Thyroid gland (tissue), 4 donors: Measurements from ENCODE around the gene LACC1. TPM values are rescaled to one million over a fixed set of nuclear protein-coding genes. Genes with fewer than 3 reads are reported as not detected.

Experiments
- DNase-seq, 2 donors: peaks; one replicate each; pipeline ENCODE4 v3.0.0-alpha.2; 2019
- H3K27ac ChIP-seq, 3 donors: fragments of 200-600 bp; sonication (generic); 1 replicate in 2 of 3; 2 replicates in 1 of 3; pipeline ENCODE4 v1.5.1; 2016 to 2019; ENCODE audit warnings: mild to moderate bottlenecking in 1 of 3, moderate library complexity in 1 of 3
- H3K27me3 ChIP-seq: fragments of 200-600 bp; sonication (generic); one replicate; pipeline ENCODE4 v1.5.1; 2019
- H3K36me3 ChIP-seq, 2 donors: fragments of 200-600 bp; sonication (generic); one replicate each; pipeline ENCODE4 v1.5.1; 2016 to 2019
- H3K4me1 ChIP-seq, 2 donors: fragments of 200-600 bp; sonication (generic); one replicate each; pipeline ENCODE4 v1.5.1; 2017 to 2019
- H3K4me3 ChIP-seq, 3 donors: fragments of 200-600 bp; sonication (generic); replicated peaks in 1 of 3; 1 replicate in 2 of 3; 2 replicates in 1 of 3; pipeline ENCODE4 v1.5.1; 2016; ENCODE audit warnings: mild to moderate bottlenecking in 1 of 3
- H3K9me3 ChIP-seq: fragments of 200-600 bp; sonication (generic); one replicate; pipeline ENCODE4 v1.5.1; 2017
- POLR2A ChIP-seq, 2 donors: fragments of 450-650 bp; IDR thresholded peaks; one replicate each; pipeline ENCODE4 v1.6.1; 2017; ENCODE audit warnings: antibody characterized with exemption in 2 of 2, mild to moderate bottlenecking in 2 of 2, moderate library complexity in 1 of 2
- WGBS, 2 donors: methylation state at CpG; one replicate each; pipeline ENCODE4 v1.1.5; 2017; 5-methylcytosine and 5-hydroxymethylcytosine counted together
- intact Hi-C: fragments of 100-400 bp; cut with DNase I; formaldehyde crosslinking; loops from one replicate; pipeline ENCODE4 v1.15.1; 2023
- total RNA-seq, 4 donors: library from RNA; depleted of rRNA; stranded (reverse); fragments of >200 nt; gene quantifications; one replicate each; pipeline ENCODE4 v1.2.3, GENCODE V29; 2016
- TF ChIP-seq, protein P1 (sequence below), 6 experiments: fragments of 200-600 bp in 3 of 6; fragments of 450-650 bp in 3 of 6; sonication (generic) in 3 of 6; IDR thresholded peaks; one replicate each; pipeline ENCODE4 v1.5.1; 2016 to 2019; ENCODE audit warnings: antibody characterized with exemption in 6 of 6, mild to moderate bottlenecking in 2 of 6, inconsistent platforms in 1 of 6, moderate library complexity in 1 of 6

The LACC1 gene
- total RNA-seq, 4 donors from 2014 or later, result 4.2 to 13.2 (median 4.6) TPM

DNA sequence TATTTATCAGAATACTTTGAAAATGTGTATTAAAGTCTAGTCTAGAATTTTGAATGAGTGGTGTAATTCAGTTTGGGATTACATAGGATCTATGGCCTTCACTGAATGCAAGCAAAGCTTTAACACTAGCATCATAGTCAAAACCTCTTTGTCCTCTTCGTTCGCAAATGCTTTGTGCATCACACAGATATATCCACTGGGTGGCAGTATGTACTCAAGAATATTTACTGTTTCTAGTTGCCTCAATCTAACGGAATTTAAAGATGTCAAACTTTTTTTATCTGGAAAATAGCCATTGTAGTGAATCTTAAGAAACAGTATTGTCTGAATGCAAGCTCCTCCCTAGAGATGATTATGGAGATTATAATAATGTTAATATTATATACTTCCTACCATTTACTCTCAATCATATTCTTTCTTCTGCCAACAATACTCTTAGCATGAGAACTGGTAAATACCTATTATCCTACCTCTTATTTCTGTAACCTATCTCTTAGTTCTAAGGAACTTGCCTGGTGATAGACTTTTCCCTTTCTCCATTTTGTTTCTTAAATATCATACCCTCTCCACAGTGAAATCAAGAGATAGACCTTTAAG is 25.8 kb downstream of the LACC1 start:
- H3K27ac ChIP-seq, result no peak overlapping the region
- no peaks in the 10 kb centered on the region for H3K9me3 ChIP-seq
- peak; percentile 13 to 14 for DNase-seq
- no peaks in the 10 kb centered on the region for H3K27me3 ChIP-seq
- TF ChIP-seq, protein P1, sequence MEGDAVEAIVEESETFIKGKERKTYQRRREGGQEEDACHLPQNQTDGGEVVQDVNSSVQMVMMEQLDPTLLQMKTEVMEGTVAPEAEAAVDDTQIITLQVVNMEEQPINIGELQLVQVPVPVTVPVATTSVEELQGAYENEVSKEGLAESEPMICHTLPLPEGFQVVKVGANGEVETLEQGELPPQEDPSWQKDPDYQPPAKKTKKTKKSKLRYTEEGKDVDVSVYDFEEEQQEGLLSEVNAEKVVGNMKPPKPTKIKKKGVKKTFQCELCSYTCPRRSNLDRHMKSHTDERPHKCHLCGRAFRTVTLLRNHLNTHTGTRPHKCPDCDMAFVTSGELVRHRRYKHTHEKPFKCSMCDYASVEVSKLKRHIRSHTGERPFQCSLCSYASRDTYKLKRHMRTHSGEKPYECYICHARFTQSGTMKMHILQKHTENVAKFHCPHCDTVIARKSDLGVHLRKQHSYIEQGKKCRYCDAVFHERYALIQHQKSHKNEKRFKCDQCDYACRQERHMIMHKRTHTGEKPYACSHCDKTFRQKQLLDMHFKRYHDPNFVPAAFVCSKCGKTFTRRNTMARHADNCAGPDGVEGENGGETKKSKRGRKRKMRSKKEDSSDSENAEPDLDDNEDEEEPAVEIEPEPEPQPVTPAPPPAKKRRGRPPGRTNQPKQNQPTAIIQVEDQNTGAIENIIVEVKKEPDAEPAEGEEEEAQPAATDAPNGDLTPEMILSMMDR (IDR thresholded peaks at IDR 0.05), result peak; percentile 44 to 92 (median 76)
- no peak for TF ChIP-seq POLR2A (IDR thresholded peaks at IDR 0.05)
- no peaks in the 10 kb centered on the region for H3K4me1 ChIP-seq
- H3K4me3 ChIP-seq, result no peak overlapping the region
- H3K36me3 ChIP-seq, result no peaks in the 10 kb centered on the region
- intact Hi-C loops, result loop anchor here (2.0 to 5.0 kb wide), 2 partner anchors 533 to 567 kb away; no protein-coding TSS in a partner anchor
- WGBS, 2 donors, result 1 to 3% methylated on average over 3 of the region's 3 CpGs

DNA sequence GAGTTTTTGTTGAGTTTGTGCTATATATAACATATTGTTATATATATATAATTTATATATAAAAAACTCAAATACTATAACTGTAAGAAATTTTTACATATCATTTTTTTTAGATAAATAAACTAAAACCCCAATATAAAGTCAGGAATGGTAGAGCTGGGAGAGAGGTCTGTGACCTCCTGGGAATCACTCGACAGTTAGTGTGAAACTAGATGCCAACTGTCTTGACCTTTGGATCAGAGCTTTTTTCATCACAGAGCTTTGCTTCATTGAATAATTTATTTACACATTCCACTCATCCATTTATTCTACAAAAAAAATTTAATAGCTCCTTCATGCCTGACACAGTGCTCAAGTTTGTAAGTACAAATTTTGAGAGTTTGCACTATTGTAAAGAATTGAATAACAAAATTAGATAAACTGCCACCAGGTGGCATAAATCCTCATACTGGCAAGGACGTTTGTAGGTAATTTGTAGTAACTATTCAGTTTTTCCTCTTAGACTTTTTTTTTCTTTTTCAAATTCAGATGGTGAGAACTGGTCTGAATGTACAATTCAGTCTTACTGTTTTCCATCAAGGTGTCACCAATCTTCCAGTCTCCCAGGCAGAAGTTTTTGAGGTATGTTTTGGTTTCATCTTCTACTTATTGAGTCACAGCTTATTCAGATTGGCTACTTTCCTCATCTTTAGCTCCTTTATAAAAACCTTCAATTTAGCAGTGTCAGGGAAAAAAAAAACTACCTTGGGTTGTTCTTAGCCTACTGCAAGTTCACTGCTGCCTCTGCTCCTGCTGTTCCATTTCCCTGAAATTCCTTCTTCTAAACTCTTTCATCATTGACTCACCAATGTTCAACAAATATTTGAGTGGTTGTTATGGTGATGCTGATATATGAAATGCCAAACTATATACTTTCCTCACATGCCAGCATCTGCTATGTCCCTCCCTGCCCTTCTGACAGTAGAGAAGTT is 28.7 kb downstream of the LACC1 start:
- no peaks in the 10 kb centered on the region for H3K36me3 ChIP-seq
- WGBS, 2 donors, result 37 to 39% methylated on average over 2 of the region's 2 CpGs
- no peaks in the 10 kb centered on the region for H3K27me3 ChIP-seq
- no peak for DNase-seq
- H3K9me3 ChIP-seq, result no peaks in the 10 kb centered on the region
- TF ChIP-seq, protein P1 (IDR thresholded peaks at IDR 0.05), result peak in 5 of 6 experiments; percentile 32 to 62 (median 54)
- TF ChIP-seq POLR2A (IDR thresholded peaks at IDR 0.05), result no peak
- H3K27ac ChIP-seq, result no peak overlapping the region
- H3K4me1 ChIP-seq, result no peaks in the 10 kb centered on the region
- intact Hi-C loops, result loop anchor here (5.0 kb wide), 1 partner anchor 564 kb away; no protein-coding TSS in a partner anchor
- H3K4me3 ChIP-seq, result no peak overlapping the region

DNA sequence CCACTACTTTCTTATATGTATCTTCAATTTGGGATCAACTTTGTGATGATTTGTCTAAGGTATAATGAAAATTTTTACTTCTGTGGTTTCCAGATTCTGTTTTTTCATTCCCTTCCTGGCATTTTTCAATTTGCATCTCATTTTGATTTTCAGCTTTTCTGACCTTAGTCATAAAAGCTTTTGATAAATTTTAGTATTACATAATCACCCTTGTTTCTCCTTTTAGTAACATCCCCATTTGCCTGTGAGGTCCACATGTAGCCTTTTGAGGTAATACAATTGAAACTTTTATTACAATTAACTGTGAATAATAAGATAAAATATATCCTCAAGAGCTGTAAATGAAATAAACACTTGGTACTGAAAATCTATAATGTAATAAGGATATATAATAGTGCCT is 31.2 kb downstream of the LACC1 start:
- Histone ChIP-seq H3K4me1 (no peaks in the 10 kb centered on the region), H3K27me3 (no peaks in the 10 kb centered on the region), H3K36me3 (no peaks in the 10 kb centered on the region), H3K27ac (no peak overlapping the region), H3K9me3 (no peaks in the 10 kb centered on the region), H3K4me3 (no peak overlapping the region)
- DNase-seq, result no peak
- intact Hi-C loops, result no loop called here
- no peak for TF ChIP-seq POLR2A (IDR thresholded peaks at IDR 0.05)

DNA sequence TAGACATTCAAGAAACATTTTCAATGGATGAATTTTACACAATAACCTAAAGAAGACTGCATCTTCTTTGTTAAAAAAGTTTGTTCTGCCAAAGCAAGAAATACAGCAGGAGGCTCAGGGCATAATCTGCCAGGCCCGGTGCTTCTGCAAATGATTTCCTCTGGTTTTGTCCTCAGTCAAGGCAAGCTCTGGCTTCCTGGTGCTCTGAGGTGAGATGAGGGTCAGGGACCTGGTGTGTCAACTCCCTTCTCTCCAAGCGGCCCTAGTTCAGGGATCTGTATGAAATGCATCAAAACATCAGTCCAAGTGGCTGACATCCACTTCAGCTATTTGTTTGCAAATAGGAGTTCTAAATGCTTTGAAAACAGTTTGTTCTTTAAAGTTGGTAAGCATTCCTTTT is 31.6 kb downstream of the LACC1 start:
- TF ChIP-seq, protein P1 (IDR thresholded peaks at IDR 0.05), result no peak
- TF ChIP-seq POLR2A (IDR thresholded peaks at IDR 0.05), result no peak
- WGBS, 2 donors, result 64 to 76% methylated on average over 2 of the region's 2 CpGs
- Histone ChIP-seq H3K36me3 (no peaks in the 10 kb centered on the region), H3K27me3 (no peaks in the 10 kb centered on the region), H3K4me3 (no peak overlapping the region), H3K9me3 (no peaks in the 10 kb centered on the region), H3K4me1 (no peaks in the 10 kb centered on the region), H3K27ac (no peak overlapping the region)
- intact Hi-C loops, result no loop called here
- no peak for DNase-seq

DNA sequence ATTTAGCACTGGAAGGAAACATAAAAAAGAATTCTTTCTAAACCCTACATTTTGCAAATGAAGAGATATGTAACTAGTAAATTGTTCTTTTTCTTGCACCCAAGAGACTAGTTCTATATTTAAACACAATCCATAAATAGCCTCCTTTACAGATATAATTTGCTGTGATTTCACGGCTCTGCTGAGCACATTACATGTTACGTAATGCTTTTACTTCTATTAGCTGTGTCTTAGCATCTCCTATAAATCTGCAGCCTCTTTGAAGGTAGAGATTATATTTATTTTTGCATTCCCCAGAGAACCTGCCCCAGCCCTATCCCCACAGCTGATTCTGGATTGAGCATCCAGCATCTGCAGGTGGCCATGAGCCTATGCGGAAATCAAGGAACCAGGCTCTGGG is 32.2 kb downstream of the LACC1 start:
- Histone ChIP-seq H3K4me1 (no peaks in the 10 kb centered on the region), H3K36me3 (no peaks in the 10 kb centered on the region), H3K27me3 (no peaks in the 10 kb centered on the region), H3K4me3 (no peak overlapping the region), H3K27ac (no peak overlapping the region), H3K9me3 (no peaks in the 10 kb centered on the region)
- intact Hi-C loops, result no loop called here
- 83 to 91% methylated on average over 2 to 3 of the region's 3 CpGs for WGBS, 2 donors
- no peak for DNase-seq
- TF ChIP-seq POLR2A (IDR thresholded peaks at IDR 0.05), result no peak
- TF ChIP-seq, protein P1 (IDR thresholded peaks at IDR 0.05), result no peak
